ENCODE data around the gene BCL2A1. TPM values are rescaled to one million over a fixed set of nuclear protein-coding genes. Genes with fewer than 3 reads are reported as not detected.

BCL2A1 gene
- total and polyA plus RNA-seq, 10 of the 15 experiments (the other 5 are each of a cell fraction or from before 2014, with no cell fraction given) = 181 to 570 (median 321) TPM

GRCh38 chr15:80006946-80007345 is 36.0 kb upstream of the BCL2A1 start:
- DNase-seq (ENCODE audit: low read depth, low spot score) = no peak
- Histone ChIP-seq H3K4me2 (ENCODE audit: control insufficient read depth, insufficient read depth) (no peak overlapping the region), H3K4me1 (ENCODE audit: control insufficient read depth, insufficient read depth, low read length) (peaks cover 38% of the 10 kb centered on the region), H4K20me1 (ENCODE audit: control insufficient read depth, insufficient read depth) (no peaks in the 10 kb centered on the region), H2AFZ (ENCODE audit: control insufficient read depth, low read depth, low read length) (no peak overlapping the region), H3K9ac (ENCODE audit: control insufficient read depth, insufficient read depth, low read length) (no peak overlapping the region), H3K36me3 (ENCODE audit: control insufficient read depth in 2 of 2, insufficient read depth in 2 of 2, low read length in 1 of 2) (no peaks in the 10 kb centered on the region), H3K4me3 (no peak overlapping the region), H3K27ac (ENCODE audit: control insufficient read depth, insufficient read depth) (no peak overlapping the region), H3K9me3 (replicated peaks; ENCODE audit: control insufficient read depth, insufficient read depth, low read length) (peaks cover 2% of the 10 kb centered on the region; the same call in 2 of the 3 replicates), H3K27me3 (replicated peaks in 1 of 2; ENCODE audit: control insufficient read depth in 2 of 2, insufficient read depth in 2 of 2, low read length in 1 of 2) (no peaks in the 10 kb centered on the region), H3K79me2 (ENCODE audit: control insufficient read depth, insufficient read depth, low read length) (no peaks in the 10 kb centered on the region; the same call in 1 of the 2 replicates)
- SMC1A ChIA-PET (ENCODE audit: uncharacterized antibody, unreplicated experiment) = interaction anchor here (1.2 to 4.7 kb wide), 5 partner anchors 12 to 150 kb away, joined by 3 to 25 read pairs (median 5); no protein-coding TSS in a partner anchor
- intact Hi-C loops (cut with micrococcal nuclease; ENCODE audit: unreplicated experiment) (no loop called here), in situ Hi-C loops (cut with MboI) (loop anchor here (25.0 kb wide), 1 partner anchor 1280 kb away; no protein-coding TSS in a partner anchor)
- RAD21 ChIA-PET (ENCODE audit: unreplicated experiment) = interaction anchor here (1.0 to 2.2 kb wide), 5 partner anchors 11 to 84 kb away, joined by 3 to 7 read pairs (median 3); no protein-coding TSS in a partner anchor
- no peak for TF ChIP-seq KDM1A (IDR thresholded peaks at IDR 0.05; ENCODE audit: borderline replicate concordance)
- no peak for TF ChIP-seq BACH1 (IDR thresholded peaks at IDR 0.05; ENCODE audit: borderline replicate concordance)
- TF ChIP-seq POU2F2 (IDR thresholded peaks at IDR 0.05; ENCODE audit: borderline replicate concordance, low read depth, low read length) = no peak
- TF ChIP-seq DPF2 (IDR thresholded peaks at IDR 0.05) = no peak
- no peak for TF ChIP-seq NKRF (conservative IDR thresholded peaks at IDR 0.05)
- no peak for TF ChIP-seq SIX5 (IDR thresholded peaks at IDR 0.05; ENCODE audit: low read depth, low read length, severe bottlenecking)
- CTCF ChIA-PET = interaction anchor here (0.6 to 2.2 kb wide), 8 partner anchors 12 to 157 kb away, joined by 3 to 10 read pairs (median 4); no protein-coding TSS in a partner anchor
- WGBS (ENCODE audit: insufficient coverage, insufficient replicate concordance, low lambda C conversion rate, missing lambda C conversion rate) = 89% methylated on average over 5 of the region's 5 CpGs
- POLR2A ChIA-PET = interaction anchor here (0.5 to 1.2 kb wide), 5 partner anchors 10 to 129 kb away, joined by 3 to 5 read pairs (median 3); no protein-coding TSS in a partner anchor
- ATAC-seq = no peak
- BruUV-seq (replicated peaks) = no TSS peak
- no peak for FAIRE-seq

Data from GM12878 (cell line).